Measurements from ENCODE around the gene CARMIL3. TPM values are rescaled to one million over a fixed set of nuclear protein-coding genes. Genes with fewer than 3 reads are reported as not detected.

The CARMIL3 gene
- total RNA-seq, 1 experiment from 2014 or later, result 1.00 TPM

GRCh38 chr14:24098927-24099813 is 47.4 kb downstream of the CARMIL3 start:
- no TSS peak for BruUV-seq (replicated peaks)
- Histone ChIP-seq H3K9me3 (no peaks in the 10 kb centered on the region), H3K4me1 (peaks cover 10% of the 10 kb centered on the region; the same call in 1 of the 2 replicates), H3K4me3 (ENCODE audit: low read depth, low read length) (no peak overlapping the region), H3K36me3 (ENCODE audit: control insufficient read depth, insufficient read depth, low read length) (peaks cover 3% of the 10 kb centered on the region), H3K27me3 (replicated peaks; ENCODE audit: control insufficient read depth, insufficient read depth, low read length) (no peaks in the 10 kb centered on the region)
- H3K9me3 Mint-ChIP-seq (ENCODE audit: unreplicated experiment), result no peaks in the 10 kb centered on the region
- CTCF ChIA-PET, result no interaction called here
- POLR2A ChIA-PET, result no interaction called here
- no peaks in the 10 kb centered on the region for H3K27me3 Mint-ChIP-seq (ENCODE audit: insufficient read depth, unreplicated experiment)
- no peak for DNase-seq
- H3K4me1 Mint-ChIP-seq (ENCODE audit: low read depth, unreplicated experiment), result peaks cover 6% of the 10 kb centered on the region
- intact Hi-C loops (cut with micrococcal nuclease; ENCODE audit: unreplicated experiment), result no loop called here
- TF ChIP-seq, protein P1, sequence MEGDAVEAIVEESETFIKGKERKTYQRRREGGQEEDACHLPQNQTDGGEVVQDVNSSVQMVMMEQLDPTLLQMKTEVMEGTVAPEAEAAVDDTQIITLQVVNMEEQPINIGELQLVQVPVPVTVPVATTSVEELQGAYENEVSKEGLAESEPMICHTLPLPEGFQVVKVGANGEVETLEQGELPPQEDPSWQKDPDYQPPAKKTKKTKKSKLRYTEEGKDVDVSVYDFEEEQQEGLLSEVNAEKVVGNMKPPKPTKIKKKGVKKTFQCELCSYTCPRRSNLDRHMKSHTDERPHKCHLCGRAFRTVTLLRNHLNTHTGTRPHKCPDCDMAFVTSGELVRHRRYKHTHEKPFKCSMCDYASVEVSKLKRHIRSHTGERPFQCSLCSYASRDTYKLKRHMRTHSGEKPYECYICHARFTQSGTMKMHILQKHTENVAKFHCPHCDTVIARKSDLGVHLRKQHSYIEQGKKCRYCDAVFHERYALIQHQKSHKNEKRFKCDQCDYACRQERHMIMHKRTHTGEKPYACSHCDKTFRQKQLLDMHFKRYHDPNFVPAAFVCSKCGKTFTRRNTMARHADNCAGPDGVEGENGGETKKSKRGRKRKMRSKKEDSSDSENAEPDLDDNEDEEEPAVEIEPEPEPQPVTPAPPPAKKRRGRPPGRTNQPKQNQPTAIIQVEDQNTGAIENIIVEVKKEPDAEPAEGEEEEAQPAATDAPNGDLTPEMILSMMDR (IDR thresholded peaks at IDR 0.05; ENCODE audit: insufficient read depth in 1 of 2, low read depth in 1 of 2, low read length in 1 of 2, severe bottlenecking in 1 of 2, unreplicated experiment in 1 of 2), result no peak
- H3K27ac Mint-ChIP-seq (ENCODE audit: unreplicated experiment), result no peak overlapping the region
- peaks cover 76% of the 10 kb centered on the region for H3K36me3 Mint-ChIP-seq (ENCODE audit: insufficient read depth, unreplicated experiment)
- no peak overlapping the region for H3K4me3 Mint-ChIP-seq (ENCODE audit: unreplicated experiment)

- peaks cover 67% of the 10 kb centered on the region for H3K36me3 Mint-ChIP-seq (ENCODE audit: insufficient read depth, unreplicated experiment)
- H3K36me3 ChIP-seq (ENCODE audit: control insufficient read depth, insufficient read depth, low read length), result peaks cover 3% of the 10 kb centered on the region
- POLR2A ChIA-PET, result no interaction called here
Observed at GRCh38 chr14:24100197-24100981, 48.6 kb downstream of the CARMIL3 start.

DNA sequence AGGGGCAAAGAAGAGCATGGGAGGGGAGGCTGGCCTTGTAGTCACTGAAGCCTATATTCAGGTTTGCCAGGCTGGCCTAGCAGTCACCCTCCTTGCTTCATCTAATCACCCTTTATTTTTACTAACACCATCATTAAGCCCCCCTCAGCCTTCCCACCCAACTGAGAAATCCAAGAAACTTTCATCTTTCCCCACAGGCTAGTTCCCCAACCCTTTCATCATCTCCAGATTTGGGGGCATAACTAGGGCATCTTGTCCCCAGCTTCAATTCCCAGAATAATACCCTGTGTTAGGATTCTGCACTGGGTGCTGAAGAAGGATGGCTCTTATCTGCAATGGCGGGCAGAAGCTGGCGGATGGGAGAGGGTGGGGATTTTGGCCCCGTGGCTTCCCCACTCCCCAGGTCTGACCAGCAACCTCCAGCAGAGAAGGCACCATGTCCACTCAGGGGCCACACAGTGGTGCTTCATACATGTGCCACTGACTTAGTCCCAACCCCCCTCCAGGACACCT is 49.2 kb downstream of the CARMIL3 start:
- CTCF ChIA-PET, result no interaction called here

More at GRCh38 chr14:24100197-24100981, 48.6 kb downstream of the CARMIL3 start:
- no peak for DNase-seq
- Histone ChIP-seq H3K4me1 (peaks cover 5% of the 10 kb centered on the region; the same call in 1 of the 2 replicates), H3K4me3 (ENCODE audit: low read depth, low read length) (no peak overlapping the region), H3K9me3 (peaks cover 8% of the 10 kb centered on the region), H3K27me3 (replicated peaks; ENCODE audit: control insufficient read depth, insufficient read depth, low read length) (no peaks in the 10 kb centered on the region)
- Mint-ChIP-seq H3K4me3 (ENCODE audit: unreplicated experiment) (no peak overlapping the region), H3K27me3 (ENCODE audit: insufficient read depth, unreplicated experiment) (no peaks in the 10 kb centered on the region), H3K4me1 (ENCODE audit: low read depth, unreplicated experiment) (peaks cover 3% of the 10 kb centered on the region), H3K27ac (ENCODE audit: unreplicated experiment) (no peak overlapping the region), H3K9me3 (ENCODE audit: unreplicated experiment) (no peaks in the 10 kb centered on the region)
- intact Hi-C loops (cut with micrococcal nuclease; ENCODE audit: unreplicated experiment), result no loop called here
- BruUV-seq (replicated peaks), result no TSS peak
- CTCF ChIA-PET, result interaction anchor here (0.5 kb wide), 1 partner anchor 141 kb away, joined by 6 read pairs; no protein-coding TSS in a partner anchor
- TF ChIP-seq, protein P1 (IDR thresholded peaks at IDR 0.05; ENCODE audit: insufficient read depth in 1 of 2, low read depth in 1 of 2, low read length in 1 of 2, severe bottlenecking in 1 of 2, unreplicated experiment in 1 of 2), result no peak

More for the DNA sequence above, 49.2 kb downstream of the CARMIL3 start:
- no TSS peak for BruUV-seq (replicated peaks)
- H3K4me1 ChIP-seq, result no peaks in the 10 kb centered on the region
- Mint-ChIP-seq H3K27ac (ENCODE audit: unreplicated experiment) (no peak overlapping the region), H3K9me3 (ENCODE audit: unreplicated experiment) (no peaks in the 10 kb centered on the region), H3K27me3 (ENCODE audit: insufficient read depth, unreplicated experiment) (no peaks in the 10 kb centered on the region), H3K36me3 (ENCODE audit: insufficient read depth, unreplicated experiment) (peaks cover 62% of the 10 kb centered on the region), H3K4me1 (ENCODE audit: low read depth, unreplicated experiment) (no peaks in the 10 kb centered on the region), H3K4me3 (ENCODE audit: unreplicated experiment) (no peak overlapping the region)
- intact Hi-C loops (cut with micrococcal nuclease; ENCODE audit: unreplicated experiment), result no loop called here
- H3K4me3 ChIP-seq (ENCODE audit: low read depth, low read length), result no peak overlapping the region
- H3K36me3 ChIP-seq (ENCODE audit: control insufficient read depth, insufficient read depth, low read length), result peaks cover 3% of the 10 kb centered on the region
- TF ChIP-seq, protein P1 (IDR thresholded peaks at IDR 0.05; ENCODE audit: insufficient read depth in 1 of 2, low read depth in 1 of 2, low read length in 1 of 2, severe bottlenecking in 1 of 2, unreplicated experiment in 1 of 2), result no peak
- H3K9me3 ChIP-seq, result peaks cover 9% of the 10 kb centered on the region
- no peak for DNase-seq
- POLR2A ChIA-PET, result no interaction called here
- no peaks in the 10 kb centered on the region for H3K27me3 ChIP-seq (replicated peaks; ENCODE audit: control insufficient read depth, insufficient read depth, low read length)
